HG03097 (cell line): ENCODE measurements around the gene SSU72.
"Not testable (repeated sequence)": the region's sequence is repeated elsewhere in the genome, so short reads cannot be mapped to it uniquely, and the experiment has no call there.

Experiments
- ATAC-seq: cut with Tn5 transposase; IDR thresholded peaks from one replicate; pipeline ENCODE4 v1.9.1; 2021; ENCODE audit not compliant: unreplicated experiment, low FRiP score

Gene SSU72

GRCh38 chr1:1510912-1511532, 63.6 kb downstream of the SSU72 start:
- no peak for ATAC-seq

GRCh38 chr1:1509465-1509850, 65.2 kb downstream of the SSU72 start:
- ATAC-seq, result not testable (repeated sequence)

- ATAC-seq, result not testable (repeated sequence)
Observed at GRCh38 chr1:1508775-1509464, 65.7 kb downstream of the SSU72 start.

- no peak for ATAC-seq
Observed at GRCh38 chr1:1507305-1507704, 67.4 kb downstream of the SSU72 start.

GRCh38 chr1:1505801-1506200, 68.9 kb downstream of the SSU72 start:
- not testable (repeated sequence) for ATAC-seq

GRCh38 chr1:1505366-1505798, 69.3 kb downstream of the SSU72 start:
- not testable (repeated sequence) for ATAC-seq

- ATAC-seq, result not testable (repeated sequence)
Observed at GRCh38 chr1:1504777-1505365, 69.8 kb downstream of the SSU72 start.

- not testable (repeated sequence) for ATAC-seq
Observed at GRCh38 chr1:1495461-1495975, 79.1 kb downstream of the SSU72 start.

GRCh38 chr1:1494311-1494710, 80.4 kb downstream of the SSU72 start:
- not testable (repeated sequence) for ATAC-seq
